ENCODE data around the gene IFNL2.
"Not testable (repeated sequence)": the region's sequence is repeated elsewhere in the genome, so short reads cannot be mapped to it uniquely, and the experiment has no call there.

The IFNL2 gene

GRCh38 chr19:39297931-39298634 lies 29.9 kb downstream of the IFNL2 start:
- DNase-seq: no peak

- no peak for DNase-seq
Measured at GRCh38 chr19:39299404-39299803, 31.2 kb downstream of the IFNL2 start.

- DNase-seq: no peak
Measured at GRCh38 chr19:39299832-39300231, 31.6 kb downstream of the IFNL2 start.

GRCh38 chr19:39301021-39301420 lies 32.8 kb downstream of the IFNL2 start:
- DNase-seq: no peak

GRCh38 chr19:39301562-39301961 lies 33.4 kb downstream of the IFNL2 start:
- DNase-seq: no peak

GRCh38 chr19:39303373-39304184 lies 35.4 kb downstream of the IFNL2 start:
- no peak for DNase-seq

GRCh38 chr19:39304185-39304513 lies 36.0 kb downstream of the IFNL2 start:
- DNase-seq: no peak

- DNase-seq: no peak
Measured at GRCh38 chr19:39304701-39305571, 36.7 kb downstream of the IFNL2 start.

- no peak for DNase-seq
Measured at GRCh38 chr19:39306075-39306474, 37.9 kb downstream of the IFNL2 start.

GRCh38 chr19:39307046-39307821 lies 39.0 kb downstream of the IFNL2 start:
- no peak for DNase-seq

- no peak for DNase-seq
Measured at GRCh38 chr19:39307822-39308530, 39.8 kb downstream of the IFNL2 start.

GRCh38 chr19:39308531-39309304 lies 40.5 kb downstream of the IFNL2 start:
- DNase-seq: no peak

- not testable (repeated sequence) for DNase-seq
Measured at GRCh38 chr19:39309305-39309670, 41.1 kb downstream of the IFNL2 start.

- DNase-seq: no peak
Measured at GRCh38 chr19:39310558-39311311, 42.5 kb downstream of the IFNL2 start.

- no peak for DNase-seq
Measured at GRCh38 chr19:39314016-39314728, 46.0 kb downstream of the IFNL2 start.

- no peak for DNase-seq
Measured at GRCh38 chr19:39315933-39316332, 47.7 kb downstream of the IFNL2 start.

GRCh38 chr19:39316627-39317321 lies 48.6 kb downstream of the IFNL2 start:
- no peak for DNase-seq

GRCh38 chr19:39317476-39317875 lies 49.3 kb downstream of the IFNL2 start:
- DNase-seq: no peak

GRCh38 chr19:39318071-39318470 lies 49.9 kb downstream of the IFNL2 start:
- DNase-seq: no peak

Measured in NCI-H1694 treated with DMSO at 0.1 percent for 48 hours (cell line).